ENCODE results near the gene SPINK5. TPM values are rescaled to one million over a fixed set of nuclear protein-coding genes. Genes with fewer than 3 reads are reported as not detected.

SPINK5 gene
- total RNA-seq, 6 experiments from 2014 or later = not detected

DNA sequence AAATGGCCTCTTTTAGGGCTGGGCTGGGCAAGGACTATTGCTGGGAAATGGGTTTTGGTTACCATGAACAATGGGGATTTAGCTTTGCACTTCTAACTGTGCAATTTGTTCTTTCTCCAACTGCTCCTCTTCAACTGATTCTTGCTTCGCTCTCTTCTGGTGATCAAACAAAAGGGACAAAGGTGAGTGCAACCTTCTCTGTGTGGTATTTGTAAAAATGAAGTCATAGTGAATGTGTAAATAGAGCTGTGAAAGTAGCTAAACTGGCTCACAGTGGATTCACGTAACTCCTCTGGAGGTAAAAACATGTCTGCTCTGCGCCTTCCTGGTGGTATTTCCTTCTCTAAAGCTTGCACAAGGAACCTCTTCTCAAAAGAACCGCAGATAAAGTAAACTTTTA is 83.6 kb downstream of the SPINK5 start:
- H3K4me1 Mint-ChIP-seq (ENCODE audit: low read depth) = no peaks in the 10 kb centered on the region
- peaks cover 15% of the 10 kb centered on the region for H3K9me3 Mint-ChIP-seq
- H3K27me3 Mint-ChIP-seq (ENCODE audit: insufficient read depth) = no peaks in the 10 kb centered on the region
- no peak overlapping the region for H3K4me3 Mint-ChIP-seq
- no peaks in the 10 kb centered on the region for H3K36me3 Mint-ChIP-seq (ENCODE audit: low read depth)
- TF ChIP-seq, protein P1, sequence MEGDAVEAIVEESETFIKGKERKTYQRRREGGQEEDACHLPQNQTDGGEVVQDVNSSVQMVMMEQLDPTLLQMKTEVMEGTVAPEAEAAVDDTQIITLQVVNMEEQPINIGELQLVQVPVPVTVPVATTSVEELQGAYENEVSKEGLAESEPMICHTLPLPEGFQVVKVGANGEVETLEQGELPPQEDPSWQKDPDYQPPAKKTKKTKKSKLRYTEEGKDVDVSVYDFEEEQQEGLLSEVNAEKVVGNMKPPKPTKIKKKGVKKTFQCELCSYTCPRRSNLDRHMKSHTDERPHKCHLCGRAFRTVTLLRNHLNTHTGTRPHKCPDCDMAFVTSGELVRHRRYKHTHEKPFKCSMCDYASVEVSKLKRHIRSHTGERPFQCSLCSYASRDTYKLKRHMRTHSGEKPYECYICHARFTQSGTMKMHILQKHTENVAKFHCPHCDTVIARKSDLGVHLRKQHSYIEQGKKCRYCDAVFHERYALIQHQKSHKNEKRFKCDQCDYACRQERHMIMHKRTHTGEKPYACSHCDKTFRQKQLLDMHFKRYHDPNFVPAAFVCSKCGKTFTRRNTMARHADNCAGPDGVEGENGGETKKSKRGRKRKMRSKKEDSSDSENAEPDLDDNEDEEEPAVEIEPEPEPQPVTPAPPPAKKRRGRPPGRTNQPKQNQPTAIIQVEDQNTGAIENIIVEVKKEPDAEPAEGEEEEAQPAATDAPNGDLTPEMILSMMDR (IDR thresholded peaks at IDR 0.05) = no peak
- no peak for DNase-seq
- H3K27ac Mint-ChIP-seq = no peak overlapping the region

- H3K36me3 Mint-ChIP-seq (ENCODE audit: low read depth) = no peaks in the 10 kb centered on the region
- H3K27me3 Mint-ChIP-seq (ENCODE audit: insufficient read depth) = no peaks in the 10 kb centered on the region
- TF ChIP-seq, protein P1 (IDR thresholded peaks at IDR 0.05) = no peak
- H3K4me1 Mint-ChIP-seq (ENCODE audit: low read depth) = no peaks in the 10 kb centered on the region
- peaks cover 12% of the 10 kb centered on the region for H3K9me3 Mint-ChIP-seq
- no peak overlapping the region for H3K4me3 Mint-ChIP-seq
- no peak overlapping the region for H3K27ac Mint-ChIP-seq
- DNase-seq = no peak
These were observed 88.1 kb downstream of the SPINK5 start for GRCh38 chr5:148151872-148152271.

DNA sequence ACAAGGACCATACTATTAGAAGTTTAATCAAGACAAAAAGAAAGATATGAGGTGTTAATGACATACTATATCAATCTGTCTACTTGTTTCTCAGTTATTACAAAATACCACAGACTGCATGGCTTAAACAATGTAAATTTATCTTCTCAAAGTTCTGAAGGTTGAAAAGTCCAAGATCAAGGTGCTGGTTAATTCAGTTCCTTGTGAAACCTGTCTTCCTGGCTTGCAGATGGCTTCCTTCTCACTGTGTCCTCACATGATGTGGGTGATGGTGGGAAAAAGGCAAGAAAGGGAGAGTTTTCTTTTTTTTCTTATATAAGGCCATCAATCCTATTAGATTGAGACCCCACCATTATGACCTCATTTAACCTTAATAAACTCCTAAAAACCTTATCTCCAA is 89.0 kb downstream of the SPINK5 start:
- no peak for DNase-seq
- Mint-ChIP-seq H3K4me3 (no peak overlapping the region), H3K27me3 (ENCODE audit: insufficient read depth) (no peaks in the 10 kb centered on the region), H3K9me3 (peaks cover 12% of the 10 kb centered on the region), H3K4me1 (ENCODE audit: low read depth) (no peaks in the 10 kb centered on the region), H3K27ac (no peak overlapping the region), H3K36me3 (ENCODE audit: low read depth) (no peaks in the 10 kb centered on the region)
- TF ChIP-seq, protein P1 (IDR thresholded peaks at IDR 0.05) = no peak

DNA sequence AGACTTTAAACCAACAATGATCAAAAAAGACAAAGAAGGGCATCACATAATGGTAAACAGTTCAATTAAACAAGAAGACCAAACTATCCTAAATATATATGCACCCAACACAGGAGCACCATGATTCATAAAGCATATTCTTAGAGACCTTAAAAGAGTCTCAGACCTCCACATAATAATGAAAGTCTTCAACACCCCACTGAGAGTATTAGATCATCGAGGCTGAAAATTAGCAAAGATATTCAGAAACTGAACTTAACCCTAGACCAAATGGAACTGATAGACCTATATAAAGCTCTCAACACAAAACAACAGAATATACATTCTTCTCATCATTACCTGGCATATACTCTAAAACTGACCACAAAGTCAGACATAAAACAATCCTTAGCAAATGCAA is 92.8 kb downstream of the SPINK5 start:
- no peak overlapping the region for H3K27ac Mint-ChIP-seq
- no peak overlapping the region for H3K4me3 Mint-ChIP-seq
- DNase-seq = no peak
- H3K9me3 Mint-ChIP-seq = peaks cover 18% of the 10 kb centered on the region
- no peaks in the 10 kb centered on the region; the same call in 1 of the 2 replicates for H3K36me3 Mint-ChIP-seq (ENCODE audit: low read depth)
- TF ChIP-seq, protein P1 (IDR thresholded peaks at IDR 0.05) = no peak
- no peaks in the 10 kb centered on the region for H3K4me1 Mint-ChIP-seq (ENCODE audit: low read depth)
- no peaks in the 10 kb centered on the region for H3K27me3 Mint-ChIP-seq (ENCODE audit: insufficient read depth)

GRCh38 chr5:148162038-148162437 is 98.3 kb downstream of the SPINK5 start:
- no peak for DNase-seq
- Mint-ChIP-seq H3K27me3 (ENCODE audit: insufficient read depth) (no peaks in the 10 kb centered on the region), H3K9me3 (peaks cover 14% of the 10 kb centered on the region), H3K27ac (no peak overlapping the region), H3K36me3 (ENCODE audit: low read depth) (no peaks in the 10 kb centered on the region; the same call in 1 of the 2 replicates), H3K4me1 (ENCODE audit: low read depth) (no peaks in the 10 kb centered on the region), H3K4me3 (no peak overlapping the region)
- TF ChIP-seq, protein P1 (IDR thresholded peaks at IDR 0.05) = no peak

DNA sequence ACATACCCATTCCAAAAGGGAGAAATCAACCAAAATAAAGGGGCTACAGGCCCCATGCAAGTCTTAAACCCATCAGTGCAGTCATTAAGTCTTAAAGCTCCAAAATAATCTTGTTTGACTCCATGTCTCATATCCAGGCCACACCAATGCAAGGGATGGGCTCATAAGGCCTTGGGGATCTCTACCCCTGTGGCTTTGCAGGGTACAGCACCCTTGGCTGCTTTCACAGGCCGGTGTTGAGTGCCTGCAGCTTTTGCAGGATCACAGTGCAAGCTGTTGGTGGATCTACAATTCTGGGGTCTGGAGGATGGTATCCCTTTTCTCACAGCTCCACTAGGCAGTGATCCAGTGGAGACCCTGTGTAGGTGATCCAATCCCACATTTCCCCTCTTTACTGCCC is 99.6 kb downstream of the SPINK5 start:
- TF ChIP-seq, protein P1 (IDR thresholded peaks at IDR 0.05) = no peak
- DNase-seq = no peak
- Mint-ChIP-seq H3K4me3 (no peak overlapping the region), H3K36me3 (ENCODE audit: low read depth) (no peaks in the 10 kb centered on the region; the same call in 1 of the 2 replicates), H3K27me3 (ENCODE audit: insufficient read depth) (no peaks in the 10 kb centered on the region), H3K4me1 (ENCODE audit: low read depth) (no peaks in the 10 kb centered on the region), H3K27ac (no peak overlapping the region), H3K9me3 (peaks cover 14% of the 10 kb centered on the region; the same call in 1 of the 2 replicates)

Data from HFFc6 (cell line).